HUDEP-2 (cell line): ENCODE results near the gene NOMO2.
"Not testable (repeated sequence)": the region's sequence is repeated elsewhere in the genome, so short reads cannot be mapped to it uniquely, and the experiment has no call there.

Source experiments
- DNase-seq, 76 experiments: peaks; one replicate each; lab custom pipeline; 2025; ENCODE audit not compliant: unreplicated experiment in 76 of 76; lab: John Stamatoyannopoulos, UW

NOMO2 gene

GRCh38 chr16:18561727-18562314 lies at the start of gene NOMO2:
NOMO2 (minus strand) TSS chr16:18562097; CDS start chr16:18562040, 57 bp downstream.
- DNase-seq, result not testable (repeated sequence)

- DNase-seq, result not testable (repeated sequence)
Observed at GRCh38 chr16:18610147-18610803, 48.4 kb upstream of the NOMO2 start.

- not testable (repeated sequence) for DNase-seq
Observed at GRCh38 chr16:18608271-18608670, 46.4 kb upstream of the NOMO2 start.

- DNase-seq, result not testable (repeated sequence)
Observed at GRCh38 chr16:18603572-18604246, 41.8 kb upstream of the NOMO2 start.

- DNase-seq, result not testable (repeated sequence)
Observed at GRCh38 chr16:18598582-18598981, 36.7 kb upstream of the NOMO2 start.

GRCh38 chr16:18597734-18598133 lies 35.8 kb upstream of the NOMO2 start:
- DNase-seq, result not testable (repeated sequence)

- not testable (repeated sequence) for DNase-seq
Observed at GRCh38 chr16:18597319-18597718, 35.4 kb upstream of the NOMO2 start.

- DNase-seq, result not testable (repeated sequence)
Observed at GRCh38 chr16:18595796-18596195, 33.9 kb upstream of the NOMO2 start.

- not testable (repeated sequence) for DNase-seq
Observed at GRCh38 chr16:18594880-18595279, 33.0 kb upstream of the NOMO2 start.

- not testable (repeated sequence) for DNase-seq
Observed at GRCh38 chr16:18593904-18594303, 32.0 kb upstream of the NOMO2 start.

- DNase-seq, result not testable (repeated sequence)
Observed at GRCh38 chr16:18592982-18593381, 31.1 kb upstream of the NOMO2 start.

- DNase-seq, result peak in 44 of 76 experiments; percentile 0 to 55 (median 16)
Observed at GRCh38 chr16:18591908-18592307, 30.0 kb upstream of the NOMO2 start.

GRCh38 chr16:18591441-18591840 lies 29.5 kb upstream of the NOMO2 start:
- DNase-seq, result not testable (repeated sequence)

- not testable (repeated sequence) for DNase-seq
Observed at GRCh38 chr16:18589806-18590205, 27.9 kb upstream of the NOMO2 start.

GRCh38 chr16:18586560-18587540 lies 25.0 kb upstream of the NOMO2 start:
- not testable (repeated sequence) for DNase-seq

- not testable (repeated sequence) for DNase-seq
Observed at GRCh38 chr16:18585789-18586188, 23.9 kb upstream of the NOMO2 start.

- no peak for DNase-seq
Observed at GRCh38 chr16:18582902-18583301, 21.0 kb upstream of the NOMO2 start.

- DNase-seq, result not testable (repeated sequence)
Observed at GRCh38 chr16:18580396-18580795, 18.5 kb upstream of the NOMO2 start.

- DNase-seq, result not testable (repeated sequence)
Observed at GRCh38 chr16:18579261-18579660, 17.4 kb upstream of the NOMO2 start.

- not testable (repeated sequence) for DNase-seq
Observed at GRCh38 chr16:18577942-18578341, 16.0 kb upstream of the NOMO2 start.
